Smooth muscle cell of bladder (primary cell): ENCODE results near the gene PRB3. TPM values are rescaled to one million over a fixed set of nuclear protein-coding genes. Genes with fewer than 3 reads are reported as not detected.

Source experiments
- total RNA-seq: library from RNA; depleted of rRNA; stranded (reverse); fragments of >200 nt; gene quantifications from 2 replicates; pipeline ENCODE4 v1.2.3, GENCODE V29; 2014

Gene PRB3
- total RNA-seq, result not detected in 2 replicates

GRCh38 chr12:11269607-11270006 lies at the start of gene PRB3:
Gene PRB3 (minus strand): TSS chr12:11269707. CDS start chr12:11269669, 38 bp downstream.

DNA sequence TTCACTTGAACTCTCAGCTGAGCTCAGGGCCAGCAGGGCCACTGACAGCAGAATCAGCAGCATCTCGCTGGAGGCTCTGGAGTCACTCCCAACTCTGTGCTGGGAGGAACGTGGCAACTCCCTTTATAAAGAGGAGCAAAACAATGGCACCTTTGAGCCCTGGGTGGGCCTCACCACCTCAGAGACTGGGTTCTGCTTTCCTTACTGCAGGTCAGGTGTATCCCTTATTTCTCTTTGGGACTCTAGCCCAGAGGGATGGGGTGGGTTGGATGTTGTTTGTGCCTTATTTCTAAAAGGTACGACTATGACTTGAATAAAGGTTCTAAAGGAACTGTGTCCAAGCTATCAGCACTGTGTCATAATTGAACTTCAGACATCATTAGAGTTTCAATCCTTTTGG lies 40.8 kb upstream of the PRB3 start, which contains the start of gene PRB4:
Gene PRB4, minus strand, starts transcription at position 101 of the 400 bp plus-strand sequence. Its CDS starts 38 bp downstream, at position 63.

Other genes with a start within 250 kb of the PRB3 start
- 4.0 and 4.1 TPM in 2 replicates for gene TAS2R19, start 247.1 kb downstream of the PRB3 start, total RNA-seq
- 2.4 and 3.7 TPM in 2 replicates for gene TAS2R31, start 238.3 kb downstream of the PRB3 start, total RNA-seq
- gene TAS2R46, start 207.4 kb downstream of the PRB3 start, total RNA-seq, result 1.3 and 1.8 TPM in 2 replicates
- 1.3 TPM in 1 of 2 replicates, not detected in the other for gene TAS2R43, start 177.4 kb downstream of the PRB3 start, total RNA-seq
- gene TAS2R30, start 135.1 kb downstream of the PRB3 start, total RNA-seq, result 2.9 and 3.3 TPM in 2 replicates
- gene SMIM10L1, start 98.5 kb downstream of the PRB3 start, total RNA-seq, result 4.7 and 5.3 TPM in 2 replicates
- not detected in 2 replicates for gene TAS2R42, start 82.8 kb downstream of the PRB3 start, total RNA-seq
- gene PRB4, start 40.7 kb upstream of the PRB3 start, total RNA-seq, result not detected in 2 replicates
- gene PRB2, start 125.9 kb upstream of the PRB3 start, total RNA-seq, result not detected in 2 replicates